A549 (cell line): Measurements from ENCODE around the gene DDX56. TPM values are rescaled to one million over a fixed set of nuclear protein-coding genes. Genes with fewer than 3 reads are reported as not detected.

ENCODE experiments used
- ATAC-seq, 2 experiments: fragments of 200-7000 bp in 1 of 2; fragments of >200 bp in 1 of 2; cut with Nextera tagmentation in 1 of 2; cut with Tn5 transposase in 1 of 2; 3 replicates each; pipeline versions ENCODE4 v1.8.0 to v1.9.1; 2018 to 2020; ENCODE audit warnings: mild to moderate bottlenecking in 1 of 2, moderate library complexity in 1 of 2
- CTCF ChIA-PET: fragments of 300-600 bp; sonication (Branson Sonifier 250); formaldehyde crosslinking; extraction: SDS; loops from one replicate; lab custom pipeline; 2021; ENCODE audit warnings: antibody characterized with exemption, inconsistent platforms; lab: Yijun Ruan, JAX
- POLR2A ChIA-PET: fragments of 350-600 bp; formaldehyde crosslinking; extraction: SDS; loops from one replicate; lab custom pipeline; 2021; ENCODE audit warnings: antibody characterized with exemption, inconsistent platforms; lab: Yijun Ruan, JAX
- DNase-seq, 2 experiments: peaks; one replicate each; pipeline versions ENCODE4 v3.0.0 to v3.0.0-alpha.2; 2011 to 2016; ENCODE audit warnings: low read depth in 1 of 2, low spot score in 1 of 2
- FAIRE-seq: peaks from 2 replicates; lab custom pipeline; 2011; peaks lifted over from hg19 to GRCh38; lab: Jason Lieb, UNC
- H3K27ac ChIP-seq, 2 experiments: fragments of >200 bp; sonication (Bioruptor Twin); formaldehyde crosslinking; 3 replicates each; pipeline ENCODE4 v1.5.1; 2016 to 2017
- H3K4me1 ChIP-seq: fragments of >200 bp; sonication (Bioruptor Twin); formaldehyde crosslinking; 3 replicates; pipeline ENCODE4 v1.6.1; 2016
- H3K4me2 ChIP-seq: fragments of >200 bp; sonication (Bioruptor Twin); formaldehyde crosslinking; 3 replicates; pipeline ENCODE4 v1.6.1; 2016
- H3K4me3 ChIP-seq: fragments of >200 bp; sonication (Bioruptor Twin); formaldehyde crosslinking; 3 replicates; pipeline ENCODE4 v1.5.1; 2016
- H3K9me3 ChIP-seq: fragments of >200 bp; sonication (Bioruptor Twin); formaldehyde crosslinking; 3 replicates; pipeline ENCODE4 v1.6.1; 2016
- CBX2 ChIP-seq: fragments of 200-600 bp; sonication (generic); IDR thresholded peaks from 2 replicates; pipeline ENCODE4 v1.6.1; 2016; ENCODE audit warnings: low read depth, mild to moderate bottlenecking, borderline replicate concordance
- EP300 ChIP-seq, 2 experiments: fragments of >200 bp; sonication (Bioruptor Twin); formaldehyde crosslinking; IDR thresholded peaks; 2 replicates in 1 of 2; 3 replicates in 1 of 2; pipeline ENCODE4 v1.6.1; 2016 to 2017
- FOSL2 ChIP-seq, 2 experiments: fragments of 450-650 bp in 1 of 2; fragments of >200 bp in 1 of 2; sonication (Bioruptor Twin) in 1 of 2; formaldehyde crosslinking; IDR thresholded peaks; 2 replicates each; pipeline versions ENCODE4 v1.5.0 to v1.6.1; 2016 to 2020; ENCODE audit warnings: mild to moderate bottlenecking in 1 of 2, moderate library complexity in 1 of 2
- HDAC2 ChIP-seq: fragments of 200-600 bp; sonication (generic); IDR thresholded peaks from 2 replicates; pipeline ENCODE4 v1.6.1; 2016
- HOXB13 ChIP-seq: fragments of 250-450 bp; sonication (Bioruptor Pico); IDR thresholded peaks from 2 replicates; pipeline ENCODE4 v1.5.0; 2020; ENCODE audit warnings: low read depth, mild to moderate bottlenecking, moderate library complexity
- HOXB5 ChIP-seq: fragments of 250-450 bp; sonication (Bioruptor Pico); IDR thresholded peaks from 2 replicates; pipeline ENCODE4 v1.5.0; 2020; ENCODE audit warnings: mild to moderate bottlenecking, moderate library complexity
- JUN ChIP-seq, 2 experiments: fragments of >200 bp; sonication (Bioruptor Twin); formaldehyde crosslinking; IDR thresholded peaks; 2 replicates in 1 of 2; 3 replicates in 1 of 2; pipeline ENCODE4 v1.6.1; 2016 to 2017
- JUNB ChIP-seq: fragments of >200 bp; sonication (Bioruptor Twin); formaldehyde crosslinking; IDR thresholded peaks from 2 replicates; pipeline ENCODE4 v1.6.1; 2016
- KDM1A ChIP-seq: fragments of 200-600 bp; sonication (generic); IDR thresholded peaks from 2 replicates; pipeline ENCODE4 v1.6.1; 2016; ENCODE audit warnings: low read depth, mild to moderate bottlenecking
- MYC ChIP-seq: IDR thresholded peaks from 2 replicates; pipeline ENCODE4 v1.6.1; 2012; ENCODE audit warnings: mild to moderate bottlenecking, inconsistent platforms, low read length, improper control_type of control experiment, borderline replicate concordance
- NFE2L2 ChIP-seq: fragments of 150-350 bp; conservative IDR thresholded peaks from 2 replicates; pipeline ENCODE4 v1.6.1; 2014; ENCODE audit warnings: low read length
- PHF8 ChIP-seq: fragments of 200-600 bp; sonication (generic); IDR thresholded peaks from 2 replicates; pipeline ENCODE4 v1.6.1; 2016; ENCODE audit warnings: low read depth, mild to moderate bottlenecking, antibody characterized with exemption, moderate library complexity, borderline replicate concordance
- SREBF2 ChIP-seq: fragments of 450-650 bp; IDR thresholded peaks from 2 replicates; pipeline ENCODE4 v1.6.1; 2014; ENCODE audit warnings: mild to moderate bottlenecking, moderate library complexity
- TP53 ChIP-seq: fragments of 250-450 bp; sonication (Bioruptor Pico); IDR thresholded peaks from 2 replicates; pipeline ENCODE4 v1.5.0; 2021; ENCODE audit warnings: mild to moderate bottlenecking, moderate library complexity
- ZNF302 ChIP-seq: fragments of 250-450 bp; sonication (Bioruptor Pico); IDR thresholded peaks from 2 replicates; pipeline ENCODE4 v1.9.0; 2021; ENCODE audit warnings: inconsistent platforms, mild to moderate bottlenecking, moderate library complexity
- ZSCAN20 ChIP-seq: fragments of 250-450 bp; sonication (Bioruptor Pico); IDR thresholded peaks from 2 replicates; pipeline ENCODE4 v1.8.0; 2022; ENCODE audit warnings: mild to moderate bottlenecking, moderate library complexity
- WGBS: methylation state at CpG from one replicate; pipeline ENCODE4 v1.1.6; 2017; ENCODE audit errors: missing lambda C conversion rate; 5-methylcytosine and 5-hydroxymethylcytosine counted together
- polyA plus RNA-seq, 4 experiments: library from polyadenylated mRNA; depleted of rRNA in 3 of 4; stranded (reverse); fragments of >200 nt; fragmentation: RNase III in 1 of 4; extraction: RNeasy Plus Mini Kit Qiagen cat#74134 plus additional on column Dnase treatment in 1 of 4; gene quantifications; 2 replicates in 3 of 4; 3 replicates in 1 of 4; pipeline ENCODE4 v1.2.3, GENCODE V29; 2011 to 2017
- TF ChIP-seq, protein P1 (sequence below): fragments of >200 bp; sonication (Bioruptor Twin); formaldehyde crosslinking; IDR thresholded peaks from 3 replicates; pipeline ENCODE4 v1.5.1; 2016
- TF ChIP-seq, protein P2 (sequence below): fragments of 200-600 bp; sonication (generic); IDR thresholded peaks from 2 replicates; pipeline ENCODE4 v1.6.1; 2016; ENCODE audit warnings: antibody characterized with exemption, mild to moderate bottlenecking, moderate library complexity
- TF ChIP-seq, protein P3 (sequence below): IDR thresholded peaks from 2 replicates; pipeline ENCODE4 v1.6.1; 2012; ENCODE audit warnings: low read depth, borderline replicate concordance
- TF ChIP-seq, protein P4 (sequence below): fragments of 250-450 bp; sonication (Bioruptor Pico); IDR thresholded peaks from 2 replicates; pipeline ENCODE4 v1.5.0; 2020; ENCODE audit warnings: low read depth, mild to moderate bottlenecking, moderate library complexity

DDX56 gene
- polyA plus RNA-seq, 2 of the 4 experiments (the other 2 are of a cell fraction) = 96.1 to 97.7 TPM

DNA sequence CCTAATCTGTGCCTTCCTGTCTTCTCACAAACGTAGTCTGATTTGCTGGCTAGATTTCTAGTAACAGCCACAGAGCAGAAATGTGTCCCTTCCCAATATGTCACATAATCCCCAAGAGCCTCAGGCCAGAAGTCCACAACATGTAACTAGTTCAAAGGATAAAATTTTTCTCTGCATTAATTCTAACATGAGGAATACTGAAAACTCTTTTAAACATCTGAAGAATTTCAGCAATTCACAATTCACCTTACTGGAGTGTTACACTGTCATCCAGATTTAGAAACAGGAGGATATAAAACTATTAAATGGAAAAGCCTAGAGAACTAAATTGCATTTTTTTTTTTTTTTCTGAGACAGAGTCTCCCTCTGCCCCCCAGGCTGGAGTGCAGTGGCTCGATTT is 2.5 kb upstream of the DDX56 start:
- ATAC-seq = no peak
- POLR2A ChIA-PET = interaction anchor here (0.6 kb wide), 1 partner anchor 734 kb away, joined by 4 read pairs; no protein-coding TSS in a partner anchor

DNA sequence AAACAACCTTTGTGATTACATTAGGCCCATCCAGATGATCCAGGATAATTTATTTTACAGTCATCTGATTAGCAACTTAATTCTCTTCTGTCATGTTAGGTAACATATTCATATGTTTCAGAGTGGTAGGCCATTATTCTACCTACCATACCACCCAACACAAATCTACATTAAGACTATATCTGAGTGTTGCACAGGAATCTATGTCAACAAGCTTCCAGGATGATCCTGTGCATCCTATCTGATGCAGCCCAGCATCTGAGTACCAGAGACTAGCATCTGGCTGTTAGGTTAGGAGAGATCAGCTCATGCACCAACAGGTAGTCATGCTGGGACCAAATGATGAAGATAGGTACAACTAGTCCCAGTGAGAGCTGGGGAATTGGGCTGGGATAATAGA is 1.3 kb upstream of the DDX56 start:
- H3K9me3 ChIP-seq = no peaks in the 10 kb centered on the region
- CTCF ChIA-PET = interaction anchor here (4.3 kb wide), 1 partner anchor 10 kb away, joined by 28 read pairs; no protein-coding TSS in a partner anchor
- no peak for DNase-seq
- no peak for TF ChIP-seq HOXB5 (CRISPR knock-in tag)
- TF ChIP-seq, protein P1, sequence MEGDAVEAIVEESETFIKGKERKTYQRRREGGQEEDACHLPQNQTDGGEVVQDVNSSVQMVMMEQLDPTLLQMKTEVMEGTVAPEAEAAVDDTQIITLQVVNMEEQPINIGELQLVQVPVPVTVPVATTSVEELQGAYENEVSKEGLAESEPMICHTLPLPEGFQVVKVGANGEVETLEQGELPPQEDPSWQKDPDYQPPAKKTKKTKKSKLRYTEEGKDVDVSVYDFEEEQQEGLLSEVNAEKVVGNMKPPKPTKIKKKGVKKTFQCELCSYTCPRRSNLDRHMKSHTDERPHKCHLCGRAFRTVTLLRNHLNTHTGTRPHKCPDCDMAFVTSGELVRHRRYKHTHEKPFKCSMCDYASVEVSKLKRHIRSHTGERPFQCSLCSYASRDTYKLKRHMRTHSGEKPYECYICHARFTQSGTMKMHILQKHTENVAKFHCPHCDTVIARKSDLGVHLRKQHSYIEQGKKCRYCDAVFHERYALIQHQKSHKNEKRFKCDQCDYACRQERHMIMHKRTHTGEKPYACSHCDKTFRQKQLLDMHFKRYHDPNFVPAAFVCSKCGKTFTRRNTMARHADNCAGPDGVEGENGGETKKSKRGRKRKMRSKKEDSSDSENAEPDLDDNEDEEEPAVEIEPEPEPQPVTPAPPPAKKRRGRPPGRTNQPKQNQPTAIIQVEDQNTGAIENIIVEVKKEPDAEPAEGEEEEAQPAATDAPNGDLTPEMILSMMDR = no peak
- no peak for TF ChIP-seq ZSCAN20 (CRISPR knock-in tag)
- no peak for TF ChIP-seq HOXB13 (CRISPR knock-in tag)
- no peak for TF ChIP-seq ZNF302
- no peak for TF ChIP-seq JUN (IDR thresholded peaks at IDR 0.05)
- TF ChIP-seq, protein P2, sequence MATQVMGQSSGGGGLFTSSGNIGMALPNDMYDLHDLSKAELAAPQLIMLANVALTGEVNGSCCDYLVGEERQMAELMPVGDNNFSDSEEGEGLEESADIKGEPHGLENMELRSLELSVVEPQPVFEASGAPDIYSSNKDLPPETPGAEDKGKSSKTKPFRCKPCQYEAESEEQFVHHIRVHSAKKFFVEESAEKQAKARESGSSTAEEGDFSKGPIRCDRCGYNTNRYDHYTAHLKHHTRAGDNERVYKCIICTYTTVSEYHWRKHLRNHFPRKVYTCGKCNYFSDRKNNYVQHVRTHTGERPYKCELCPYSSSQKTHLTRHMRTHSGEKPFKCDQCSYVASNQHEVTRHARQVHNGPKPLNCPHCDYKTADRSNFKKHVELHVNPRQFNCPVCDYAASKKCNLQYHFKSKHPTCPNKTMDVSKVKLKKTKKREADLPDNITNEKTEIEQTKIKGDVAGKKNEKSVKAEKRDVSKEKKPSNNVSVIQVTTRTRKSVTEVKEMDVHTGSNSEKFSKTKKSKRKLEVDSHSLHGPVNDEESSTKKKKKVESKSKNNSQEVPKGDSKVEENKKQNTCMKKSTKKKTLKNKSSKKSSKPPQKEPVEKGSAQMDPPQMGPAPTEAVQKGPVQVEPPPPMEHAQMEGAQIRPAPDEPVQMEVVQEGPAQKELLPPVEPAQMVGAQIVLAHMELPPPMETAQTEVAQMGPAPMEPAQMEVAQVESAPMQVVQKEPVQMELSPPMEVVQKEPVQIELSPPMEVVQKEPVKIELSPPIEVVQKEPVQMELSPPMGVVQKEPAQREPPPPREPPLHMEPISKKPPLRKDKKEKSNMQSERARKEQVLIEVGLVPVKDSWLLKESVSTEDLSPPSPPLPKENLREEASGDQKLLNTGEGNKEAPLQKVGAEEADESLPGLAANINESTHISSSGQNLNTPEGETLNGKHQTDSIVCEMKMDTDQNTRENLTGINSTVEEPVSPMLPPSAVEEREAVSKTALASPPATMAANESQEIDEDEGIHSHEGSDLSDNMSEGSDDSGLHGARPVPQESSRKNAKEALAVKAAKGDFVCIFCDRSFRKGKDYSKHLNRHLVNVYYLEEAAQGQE = no peak
- no peak for TF ChIP-seq MYC
- TF ChIP-seq, protein P3, sequence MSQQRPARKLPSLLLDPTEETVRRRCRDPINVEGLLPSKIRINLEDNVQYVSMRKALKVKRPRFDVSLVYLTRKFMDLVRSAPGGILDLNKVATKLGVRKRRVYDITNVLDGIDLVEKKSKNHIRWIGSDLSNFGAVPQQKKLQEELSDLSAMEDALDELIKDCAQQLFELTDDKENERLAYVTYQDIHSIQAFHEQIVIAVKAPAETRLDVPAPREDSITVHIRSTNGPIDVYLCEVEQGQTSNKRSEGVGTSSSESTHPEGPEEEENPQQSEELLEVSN = no peak
- TF ChIP-seq HDAC2 = no peak
- no peak for TF ChIP-seq NFE2L2
- TF ChIP-seq FOSL2 (IDR thresholded peaks at IDR 0.05) = no peak
- TF ChIP-seq FOSL2 (CRISPR knock-in tag; IDR thresholded peaks at IDR 0.05) = no peak
- TF ChIP-seq EP300 (IDR thresholded peaks at IDR 0.05) = no peak
- TF ChIP-seq SREBF2 = no peak
- no peak for TF ChIP-seq JUNB
- TF ChIP-seq, protein P4, sequence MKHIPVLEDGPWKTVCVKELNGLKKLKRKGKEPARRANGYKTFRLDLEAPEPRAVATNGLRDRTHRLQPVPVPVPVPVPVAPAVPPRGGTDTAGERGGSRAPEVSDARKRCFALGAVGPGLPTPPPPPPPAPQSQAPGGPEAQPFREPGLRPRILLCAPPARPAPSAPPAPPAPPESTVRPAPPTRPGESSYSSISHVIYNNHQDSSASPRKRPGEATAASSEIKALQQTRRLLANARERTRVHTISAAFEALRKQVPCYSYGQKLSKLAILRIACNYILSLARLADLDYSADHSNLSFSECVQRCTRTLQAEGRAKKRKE = no peak
- no peak overlapping the region for H3K4me3 ChIP-seq
- H3K4me2 ChIP-seq = peak overlapping the region; percentile 95
- FAIRE-seq = no peak
- ATAC-seq = no peak
- H3K27ac ChIP-seq = peak overlapping the region in 1 of 2 experiments; percentile 91; a peak in 1 of 6 replicates
- peaks cover 16% of the 10 kb centered on the region for H3K4me1 ChIP-seq
- POLR2A ChIA-PET = interaction anchor here (2.1 kb wide), 1 partner anchor 10 kb away, joined by 37 read pairs; no protein-coding TSS in a partner anchor

More for the DNA sequence above, 2.5 kb upstream of the DDX56 start:
- Histone ChIP-seq H3K27ac (no peak overlapping the region), H3K4me1 (peaks cover 27% of the 10 kb centered on the region), H3K4me2 (no peak overlapping the region), H3K9me3 (no peaks in the 10 kb centered on the region), H3K4me3 (no peak overlapping the region)
- CTCF ChIA-PET = interaction anchor here (1.2 to 4.3 kb wide), 3 partner anchors 11 to 12 kb away, joined by 3 to 28 read pairs (median 12); no protein-coding TSS in a partner anchor
- FAIRE-seq (no peak), DNase-seq (no peak)
- 88% methylated on average over 2 of the region's 2 CpGs for WGBS
- TF ChIP-seq PHF8 = no peak
- no peak for TF ChIP-seq TP53
- no peak for TF ChIP-seq FOSL2 (IDR thresholded peaks at IDR 0.05)
- no peak for TF ChIP-seq FOSL2 (CRISPR knock-in tag; IDR thresholded peaks at IDR 0.05)
- TF ChIP-seq MYC = no peak
- TF ChIP-seq KDM1A = no peak
- TF ChIP-seq EP300 (IDR thresholded peaks at IDR 0.05) = no peak
- no peak for TF ChIP-seq CBX2
